HG02938 (cell line): ENCODE measurements around the gene REXO5.
"Not testable (repeated sequence)": the region's sequence is repeated elsewhere in the genome, so short reads cannot be mapped to it uniquely, and the experiment has no call there.

Experiments
- ATAC-seq: cut with Tn5 transposase; IDR thresholded peaks from one replicate; pipeline ENCODE4 v1.9.1; 2021; ENCODE audit warnings: mild to moderate bottlenecking, moderate library complexity; ENCODE audit not compliant: unreplicated experiment

REXO5 gene

GRCh38 chr16:20806168-20807050, at the start of gene REXO5, which contains the start of gene ERI2:
Gene REXO5 (plus strand): TSS chr16:20806527. CDS start chr16:20806954, 427 bp downstream.
Gene ERI2 (minus strand): TSS chr16:20806472. CDS start chr16:20806430, 42 bp downstream.
- peak; percentile 80 for ATAC-seq

GRCh38 chr16:20760346-20760745, 46.0 kb upstream of the REXO5 start:
- ATAC-seq = no peak

- ATAC-seq = no peak
Observed at GRCh38 chr16:20761175-20761574, 45.2 kb upstream of the REXO5 start.

- ATAC-seq = no peak
Observed at GRCh38 chr16:20762404-20763123, 43.8 kb upstream of the REXO5 start.

- peak; percentile 97 for ATAC-seq
Observed at GRCh38 chr16:20763461-20764232, 42.7 kb upstream of the REXO5 start, which contains the start of gene ACSM3. Gene ACSM3 (plus strand): TSS chr16:20764014. CDS start chr16:20770035, 6,021 bp downstream.

GRCh38 chr16:20764448-20764847, 41.9 kb upstream of the REXO5 start:
- not testable (repeated sequence) for ATAC-seq

- no peak for ATAC-seq
Observed at GRCh38 chr16:20765732-20766131, 40.6 kb upstream of the REXO5 start.

- no peak for ATAC-seq
Observed at GRCh38 chr16:20766294-20766693, 40.0 kb upstream of the REXO5 start.

- no peak for ATAC-seq
Observed at GRCh38 chr16:20767577-20767976, 38.8 kb upstream of the REXO5 start.

GRCh38 chr16:20768121-20768520, 38.2 kb upstream of the REXO5 start:
- no peak for ATAC-seq

- ATAC-seq = no peak
Observed at GRCh38 chr16:20768818-20769217, 37.5 kb upstream of the REXO5 start.

- ATAC-seq = no peak
Observed at GRCh38 chr16:20773679-20774078, 32.6 kb upstream of the REXO5 start.

GRCh38 chr16:20774703-20775362, 31.5 kb upstream of the REXO5 start:
- no peak for ATAC-seq

- ATAC-seq = no peak
Observed at GRCh38 chr16:20781697-20782096, 24.6 kb upstream of the REXO5 start.

- no peak for ATAC-seq
Observed at GRCh38 chr16:20782470-20782869, 23.9 kb upstream of the REXO5 start.

- no peak for ATAC-seq
Observed at GRCh38 chr16:20784204-20784603, 22.1 kb upstream of the REXO5 start.

GRCh38 chr16:20789130-20789529, 17.2 kb upstream of the REXO5 start:
- ATAC-seq = no peak

- no peak for ATAC-seq
Observed at GRCh38 chr16:20791923-20792612, 14.3 kb upstream of the REXO5 start.

- no peak for ATAC-seq
Observed at GRCh38 chr16:20798364-20798763, 8.0 kb upstream of the REXO5 start.

GRCh38 chr16:20799599-20799998, 6.7 kb upstream of the REXO5 start:
- ATAC-seq = no peak
